ENCODE data around the gene SDR42E2. TPM values are rescaled to one million over a fixed set of nuclear protein-coding genes. Genes with fewer than 3 reads are reported as not detected.
"Not testable (repeated sequence)": the region's sequence is repeated elsewhere in the genome, so short reads cannot be mapped to it uniquely, and the experiment has no call there.

The SDR42E2 gene
- total and polyA plus RNA-seq, 2 donors (not counting 1 experiment from before 2014, with no cell fraction given): 0.12 to 0.62 TPM

GRCh38 chr16:22195695-22196558 lies 33.6 kb downstream of the SDR42E2 start:
- Histone ChIP-seq H4K20me1 (ENCODE audit: control insufficient read depth, insufficient read depth, low read length, poor library complexity, severe bottlenecking) (no peaks in the 10 kb centered on the region), H3K4me2 (replicated peaks; ENCODE audit: low read depth, low read length, poor library complexity, severe bottlenecking) (peak overlapping the region; percentile 97), H2AFZ (ENCODE audit: insufficient read depth, low read depth, low read length, poor library complexity, severe bottlenecking) (peak overlapping the region; percentile 87), H3K27me3 (replicated peaks in 1 of 4; ENCODE audit: control extremely low read depth in 1 of 4, control insufficient read depth in 3 of 4, insufficient read depth in 4 of 4, low read length in 3 of 4) (no peaks in the 10 kb centered on the region), H3K79me2 (ENCODE audit: control insufficient read depth, insufficient read depth, low read length) (no peaks in the 10 kb centered on the region), H3K9ac (ENCODE audit: low read length) (peak overlapping the region; percentile 73), H3K9me3 (ENCODE audit: control extremely low read depth in 1 of 3, control insufficient read depth in 2 of 3, insufficient read depth in 1 of 3, low read length in 2 of 3) (peaks cover 0 to 1% (median 0%) of the 10 kb centered on the region in 3 donors), H3K36me3 (replicated peaks in 1 of 2; ENCODE audit: control extremely low read depth in 1 of 2, control insufficient read depth in 1 of 2, extremely low read depth in 1 of 2, insufficient read depth in 2 of 2, low read length in 1 of 2) (no peaks in the 10 kb centered on the region), H3K4me3 (ENCODE audit: control extremely low read depth in 1 of 5, extremely low read depth in 1 of 5, insufficient read depth in 1 of 5, low read depth in 2 of 5, low read length in 4 of 5) (peak overlapping the region; percentile 51 to 83 (median 69)), H3K27ac (ENCODE audit: low read length in 2 of 2) (peak overlapping the region; percentile 68 to 81), H3K4me1 (ENCODE audit: control insufficient read depth in 2 of 2, insufficient read depth in 2 of 2, low read length in 2 of 2) (peaks cover 29 to 51% of the 10 kb centered on the region in 2 donors)
- peaks cover 53% of the 10 kb centered on the region for H3K4me1 Mint-ChIP-seq
- peaks cover 3% of the 10 kb centered on the region for H3K27me3 Mint-ChIP-seq
- peak; percentile 88 for TF ChIP-seq CTCF (IDR thresholded peaks at IDR 0.05)
- TF ChIP-seq EZH2 (IDR thresholded peaks at IDR 0.05; ENCODE audit: borderline replicate concordance, insufficient read depth, low read depth, low read length, poor library complexity, severe bottlenecking): no peak
- H3K27ac Mint-ChIP-seq: peak overlapping the region; percentile 100
- peaks cover 7% of the 10 kb centered on the region for H3K9me3 Mint-ChIP-seq (ENCODE audit: insufficient read depth)
- whole genome bisulfite sequencing (ENCODE audit: insufficient coverage): under 1% methylated on average over 24 of the region's 39 CpGs
- DNase-seq: peak; percentile 96
- ATAC-seq (ENCODE audit: low read depth): peak; percentile 11
- H3K4me3 Mint-ChIP-seq: peak overlapping the region; percentile 97
- CTCF ChIA-PET: interaction anchor here (0.6 to 2.6 kb wide), 9 partner anchors 9 to 157 kb away, joined by 3 to 21 read pairs (median 5); partner anchors contain the start of genes EEF2K and POLR3E
- intact Hi-C loops (cut with micrococcal nuclease): loop anchor here (1.0 to 10.0 kb wide), 5 partner anchors 10 to 1291 kb away; partner anchors contain the start of genes CDR2, DCUN1D3, EEF2K and LYRM1
- POLR2A ChIA-PET: interaction anchor here (0.6 to 1.5 kb wide), 3 partner anchors 10 to 21 kb away, joined by 3 to 10 read pairs (median 4); partner anchors contain the start of gene EEF2K

- H3K36me3 ChIP-seq (replicated peaks in 1 of 2; ENCODE audit: control extremely low read depth in 1 of 2, control insufficient read depth in 1 of 2, extremely low read depth in 1 of 2, insufficient read depth in 2 of 2, low read length in 1 of 2); H3K9me3 ChIP-seq (ENCODE audit: control extremely low read depth in 1 of 3, control insufficient read depth in 2 of 3, insufficient read depth in 1 of 3, low read length in 2 of 3); H4K20me1 ChIP-seq (ENCODE audit: control insufficient read depth, insufficient read depth, low read length, poor library complexity, severe bottlenecking); ATAC-seq (ENCODE audit: low read depth); H3K79me2 ChIP-seq (ENCODE audit: control insufficient read depth, insufficient read depth, low read length); H3K27me3 ChIP-seq (replicated peaks in 1 of 4; ENCODE audit: control extremely low read depth in 1 of 4, control insufficient read depth in 3 of 4, insufficient read depth in 4 of 4, low read length in 3 of 4); DNase-seq; H2AFZ ChIP-seq (ENCODE audit: insufficient read depth, low read depth, low read length, poor library complexity, severe bottlenecking); H3K9me3 Mint-ChIP-seq (ENCODE audit: insufficient read depth); H3K27me3 Mint-ChIP-seq; H3K27ac ChIP-seq (ENCODE audit: low read length in 2 of 2): not testable (repeated sequence)
- Histone ChIP-seq H3K4me2 (replicated peaks; ENCODE audit: low read depth, low read length, poor library complexity, severe bottlenecking) (peak overlapping the region; percentile 97), H3K4me3 (ENCODE audit: control extremely low read depth in 1 of 5, extremely low read depth in 1 of 5, insufficient read depth in 1 of 5, low read depth in 2 of 5, low read length in 4 of 5) (peak overlapping the region in 4 of 5 experiments; percentile 51 to 83 (median 61)), H3K9ac (ENCODE audit: low read length) (peak overlapping the region; percentile 73), H3K4me1 (ENCODE audit: control insufficient read depth in 2 of 2, insufficient read depth in 2 of 2, low read length in 2 of 2) (peaks cover 28 to 47% of the 10 kb centered on the region in 2 donors)
- peak overlapping the region; percentile 82 for H3K4me3 Mint-ChIP-seq
- intact Hi-C loops (cut with micrococcal nuclease): loop anchor here (1.0 to 10.0 kb wide), 3 partner anchors 10 to 1292 kb away; partner anchors contain the start of genes DCUN1D3, EEF2K and LYRM1
- ChIA-PET POLR2A (interaction anchor here (0.6 to 0.7 kb wide), 2 partner anchors 9 to 20 kb away, joined by 3 to 10 read pairs; partner anchors contain the start of gene EEF2K), CTCF (interaction anchor here (0.6 to 2.7 kb wide), 9 partner anchors 8 to 156 kb away, joined by 3 to 21 read pairs (median 6); partner anchors contain the start of genes EEF2K and POLR3E)
- peaks cover 50% of the 10 kb centered on the region for H3K4me1 Mint-ChIP-seq
- H3K27ac Mint-ChIP-seq: peak overlapping the region; percentile 64
- 10% methylated on average over 1 of the region's 20 CpGs for WGBS (ENCODE audit: insufficient coverage)
These were observed 34.4 kb downstream of the SDR42E2 start for GRCh38 chr16:22196559-22197168.
